NCI-H2107 treated with DMSO at 0.1 percent for 48 hours (cell line): ENCODE data around the gene USHBP1.
A peak's percentile ranks its signal among the peaks of the same experiment; 100 is the strongest.

Experiments
- DNase-seq: peaks from one replicate; lab custom pipeline; 2025; ENCODE audit not compliant: unreplicated experiment; lab: John Stamatoyannopoulos, UW

USHBP1 gene

GRCh38 chr19:17264641-17264979, at the start of gene USHBP1:
TSS of gene USHBP1 (minus strand) at chr19:17264745. CDS start at chr19:17264299, 446 bp downstream.
- DNase-seq: no peak

- no peak for DNase-seq
Measured at GRCh38 chr19:17314007-17314593, 49.6 kb upstream of the USHBP1 start.

- DNase-seq: no peak
Measured at GRCh38 chr19:17312189-17313113, 47.9 kb upstream of the USHBP1 start.

- DNase-seq: no peak
Measured at GRCh38 chr19:17311455-17312188, 47.1 kb upstream of the USHBP1 start.

GRCh38 chr19:17309965-17310461, 45.5 kb upstream of the USHBP1 start:
- DNase-seq: no peak

GRCh38 chr19:17309198-17309964, 44.8 kb upstream of the USHBP1 start, which contains the start of gene DDA1:
TSS of gene DDA1 (plus strand) at chr19:17309563. CDS start at chr19:17309655, 92 bp downstream.
- peak; percentile 98 for DNase-seq

GRCh38 chr19:17307876-17308377, 43.4 kb upstream of the USHBP1 start:
- DNase-seq: no peak

- no peak for DNase-seq
Measured at GRCh38 chr19:17306285-17306714, 41.8 kb upstream of the USHBP1 start.

- peak; percentile 98 for DNase-seq
Measured at GRCh38 chr19:17305517-17306284, 41.2 kb upstream of the USHBP1 start, which contains the start of gene MRPL34. TSS of gene MRPL34 (plus strand) at chr19:17305872. CDS start at chr19:17305893, 21 bp downstream.

- DNase-seq: no peak
Measured at GRCh38 chr19:17305216-17305516, 40.6 kb upstream of the USHBP1 start.

GRCh38 chr19:17304386-17305215, 40.1 kb upstream of the USHBP1 start:
- no peak for DNase-seq

- DNase-seq: no peak
Measured at GRCh38 chr19:17303940-17304267, 39.4 kb upstream of the USHBP1 start.

GRCh38 chr19:17303167-17303939, 38.8 kb upstream of the USHBP1 start, which contains the start of gene ABHD8:
TSS of gene ABHD8 (minus strand) at chr19:17303425. CDS start at chr19:17301616, 1,809 bp downstream.
- DNase-seq: peak; percentile 55

GRCh38 chr19:17302391-17303166, 38.0 kb upstream of the USHBP1 start:
- DNase-seq: no peak

GRCh38 chr19:17300992-17301619, 36.6 kb upstream of the USHBP1 start:
- no peak for DNase-seq

GRCh38 chr19:17296976-17297375, 32.4 kb upstream of the USHBP1 start:
- DNase-seq: no peak

- DNase-seq: no peak
Measured at GRCh38 chr19:17296273-17296672, 31.7 kb upstream of the USHBP1 start.
